GM19025 (cell line): ENCODE results near the gene CAPN1.
A peak's percentile ranks its signal among the peaks of the same experiment; 100 is the strongest.
"Not testable (repeated sequence)": the region's sequence is repeated elsewhere in the genome, so short reads cannot be mapped to it uniquely, and the experiment has no call there.

Experiments used
- ATAC-seq: cut with Tn5 transposase; IDR thresholded peaks from one replicate; pipeline ENCODE4 v1.9.1; 2021; ENCODE audit warnings: mild to moderate bottlenecking, low read depth, moderate library complexity; ENCODE audit not compliant: unreplicated experiment

CAPN1 gene

DNA sequence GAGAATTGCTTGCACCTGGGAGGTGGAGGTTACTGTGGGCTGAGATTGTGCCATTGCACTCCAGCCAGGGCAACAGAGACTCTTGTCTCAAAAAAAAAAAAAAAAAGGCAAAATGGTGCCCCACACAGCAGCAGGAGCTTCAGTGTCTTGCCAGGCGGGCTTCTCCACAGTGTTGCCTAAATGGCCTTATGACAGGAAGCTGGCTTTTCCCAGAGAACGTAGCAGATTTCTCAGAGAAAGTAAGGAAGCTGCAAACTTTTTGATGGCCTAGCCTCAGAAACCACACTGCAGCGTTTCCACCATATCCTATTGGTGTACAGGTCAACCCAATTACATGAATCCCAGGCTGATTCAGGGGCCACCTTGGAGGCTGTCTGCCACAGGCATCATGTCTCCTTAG, 24.4 kb upstream of the CAPN1 start:
- ATAC-seq: no peak

DNA sequence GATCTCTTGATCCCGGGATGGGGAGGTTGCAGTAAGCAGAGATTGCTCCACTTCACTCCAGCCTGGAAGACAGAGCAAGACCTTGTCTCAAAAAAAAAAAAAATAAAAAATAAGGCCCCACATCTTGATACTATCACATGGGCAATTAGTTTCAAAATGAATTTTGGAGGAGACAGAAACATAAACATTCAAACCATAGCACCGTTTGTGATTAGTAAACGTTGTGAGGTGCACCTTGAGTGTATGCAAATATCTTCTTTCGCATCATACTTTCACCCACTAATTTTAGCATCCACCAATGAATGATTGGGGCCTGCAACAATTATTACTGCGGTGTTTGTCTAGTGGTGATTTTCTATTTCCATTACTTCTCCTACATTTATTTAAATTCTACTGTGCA, 22.7 kb upstream of the CAPN1 start:
- ATAC-seq: no peak

DNA sequence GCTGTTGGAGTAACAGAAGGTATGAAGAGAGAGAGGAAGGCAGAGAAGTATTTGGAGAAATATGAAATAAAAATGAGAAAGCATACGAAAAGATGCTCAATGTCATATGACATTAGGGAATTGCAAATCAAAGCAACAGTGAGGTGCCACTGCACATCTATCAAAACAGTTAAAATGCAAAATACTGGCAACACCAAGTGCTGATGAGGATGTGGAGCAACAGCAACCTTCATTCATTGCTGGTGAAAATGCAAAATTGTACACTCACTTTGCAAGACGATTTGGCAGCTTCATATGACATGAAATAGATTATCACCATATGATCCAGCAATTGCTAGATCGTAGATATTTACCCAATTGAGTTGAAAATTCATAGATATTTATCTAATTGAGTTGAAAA, 21.1 kb upstream of the CAPN1 start:
- ATAC-seq: no peak

DNA sequence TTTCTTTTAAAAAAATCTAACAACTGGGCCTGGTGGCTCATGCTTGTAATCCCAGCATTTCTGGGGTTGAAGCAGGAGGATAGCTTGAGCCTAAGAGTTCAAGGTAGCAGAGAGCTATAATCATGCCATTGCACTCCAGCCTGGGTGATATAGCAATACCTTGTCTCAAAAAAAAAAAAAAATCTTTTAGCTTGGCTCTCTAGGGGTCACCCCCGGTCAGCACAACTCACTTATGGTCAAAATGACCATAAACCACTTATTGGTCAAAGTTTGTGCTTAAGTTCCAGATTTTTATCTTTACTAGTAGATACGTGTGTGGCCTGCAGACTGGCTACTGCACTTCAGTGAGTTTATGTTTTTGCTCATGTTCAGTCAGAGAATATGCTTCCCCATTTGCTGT, 18.0 kb upstream of the CAPN1 start:
- ATAC-seq: no peak

DNA sequence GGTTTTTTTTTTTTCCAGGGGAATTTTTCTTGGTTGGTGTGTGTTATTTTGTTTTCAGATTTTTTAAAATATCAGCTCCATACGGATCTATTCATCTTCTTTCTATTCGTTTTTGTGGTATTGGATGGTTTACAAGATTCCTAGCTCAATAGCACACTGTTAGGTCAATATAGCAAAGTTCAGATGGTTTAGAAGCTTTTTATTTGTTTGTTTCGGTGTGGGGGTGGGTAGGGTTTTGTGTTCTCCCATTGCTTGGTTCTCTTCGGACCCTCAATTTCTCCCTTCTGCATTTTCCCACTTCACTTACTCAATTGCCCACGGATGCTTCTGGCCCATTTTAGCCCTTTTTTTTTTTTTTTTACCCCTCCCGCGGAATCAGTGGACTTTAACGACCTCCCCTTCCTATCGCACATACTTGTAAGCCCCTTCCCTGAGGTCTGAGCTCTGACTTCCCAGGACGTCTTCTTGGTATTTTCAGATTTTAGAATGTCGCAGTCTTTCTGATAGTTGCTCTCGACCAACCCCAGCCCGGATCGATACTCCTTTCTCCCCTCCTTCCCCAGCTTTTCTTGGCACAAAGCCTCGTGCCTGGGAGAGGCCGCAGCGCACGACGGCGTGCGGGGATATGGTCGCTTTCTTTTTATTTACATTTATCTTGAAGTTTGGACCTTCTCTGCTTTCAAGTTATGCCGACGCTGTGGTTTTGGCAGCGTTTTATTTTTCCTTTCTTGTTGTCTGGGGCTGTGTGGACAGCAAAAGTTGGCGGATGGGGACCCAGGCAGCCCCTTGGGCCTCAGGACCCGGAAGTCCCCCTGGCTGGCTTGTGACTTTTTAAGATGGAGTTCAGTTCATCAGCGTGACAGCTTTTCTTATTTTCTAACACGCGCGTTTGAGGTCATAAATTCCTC, 16.1 kb upstream of the CAPN1 start:
- ATAC-seq: no peak

DNA sequence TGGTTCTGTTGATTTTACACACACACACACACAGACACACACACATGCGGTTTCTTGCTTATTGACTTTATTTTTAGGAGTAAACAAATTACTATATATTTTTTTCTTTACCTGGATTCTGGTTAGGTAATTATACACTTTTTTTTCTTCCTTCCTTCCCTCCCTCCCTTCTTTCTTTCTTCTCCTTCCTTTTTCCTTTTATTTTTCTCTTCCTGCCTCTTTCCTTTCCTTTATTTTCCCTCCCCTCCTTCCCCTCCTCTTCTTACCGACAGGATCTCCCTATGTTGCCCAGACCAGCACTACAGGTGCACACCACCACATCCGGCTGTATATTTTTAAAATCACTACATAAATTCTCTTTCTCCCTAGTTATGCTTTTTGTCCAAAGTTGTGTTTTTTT, 14.8 kb upstream of the CAPN1 start:
- ATAC-seq: no peak

DNA sequence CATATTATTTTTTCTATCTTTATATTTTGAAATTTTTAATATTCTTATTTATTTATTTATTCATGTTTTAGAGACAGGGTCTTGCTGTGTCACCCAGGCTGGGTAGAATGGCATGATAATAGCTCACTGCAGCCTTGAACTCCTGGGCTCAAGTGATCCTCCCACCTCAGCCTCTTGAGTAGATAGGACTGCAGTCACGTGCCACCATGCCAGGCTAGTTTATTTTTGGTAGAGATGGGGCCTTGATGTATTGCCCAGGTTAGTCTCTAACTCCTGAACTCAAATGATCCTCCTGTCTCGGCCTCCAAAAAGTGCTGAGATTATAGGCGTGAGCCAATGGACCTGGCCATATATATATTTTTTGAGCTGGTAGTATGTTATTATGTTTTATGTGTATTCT, 14.1 kb upstream of the CAPN1 start:
- no peak for ATAC-seq

DNA sequence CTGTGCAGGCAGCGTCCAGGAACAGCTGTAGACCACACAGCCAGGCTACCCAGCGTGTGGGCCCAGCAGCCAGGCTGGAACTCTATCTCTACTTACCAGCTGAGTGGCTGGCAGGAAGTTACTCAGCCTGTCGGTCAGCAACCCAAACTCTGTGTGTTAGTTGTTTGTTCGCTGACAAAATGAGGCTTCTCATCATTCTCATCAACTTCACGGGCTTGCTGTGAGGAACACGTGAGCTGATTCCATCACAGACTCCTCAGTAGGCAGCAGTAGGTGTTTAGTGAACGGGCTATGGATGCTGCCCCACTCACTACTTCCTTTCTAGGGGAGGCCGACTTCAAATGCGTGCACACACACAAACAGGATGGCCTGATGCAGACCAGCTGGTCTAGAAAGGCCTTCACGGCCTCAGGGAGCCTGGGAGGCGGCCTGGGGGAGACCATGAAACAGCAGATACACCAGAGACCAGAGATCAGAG, 12.5 kb upstream of the CAPN1 start:
- no peak for ATAC-seq

DNA sequence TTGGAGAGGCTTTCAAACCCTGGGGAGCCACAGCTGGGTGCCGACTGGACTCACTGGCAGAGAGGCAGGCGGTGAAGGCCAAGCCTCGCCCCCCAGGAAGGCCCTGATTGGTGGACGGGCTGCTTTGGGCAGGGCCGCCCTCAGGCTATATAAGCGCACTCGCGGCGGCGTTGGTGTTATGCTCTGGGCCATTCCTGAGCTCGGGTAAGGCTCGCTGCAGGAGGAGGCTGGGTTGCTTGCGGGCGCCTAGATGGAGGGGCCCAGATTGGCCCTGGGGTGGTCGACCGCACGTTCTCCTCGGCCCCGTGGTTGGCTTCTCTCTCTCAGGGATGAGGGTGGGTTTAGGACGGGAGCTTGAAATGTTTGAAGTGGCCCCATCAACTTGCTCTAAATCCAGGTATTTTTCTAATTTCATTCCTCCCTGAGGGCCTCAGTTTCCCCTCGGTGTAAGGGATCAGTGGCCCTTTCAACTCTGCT, 11.6 kb upstream of the CAPN1 start, which contains the start of gene SPDYC:
TSS of gene SPDYC (plus strand) at position 176 of the 477 bp plus-strand sequence. CDS start 1,125 bp downstream, outside the sequence.
- no peak for ATAC-seq

DNA sequence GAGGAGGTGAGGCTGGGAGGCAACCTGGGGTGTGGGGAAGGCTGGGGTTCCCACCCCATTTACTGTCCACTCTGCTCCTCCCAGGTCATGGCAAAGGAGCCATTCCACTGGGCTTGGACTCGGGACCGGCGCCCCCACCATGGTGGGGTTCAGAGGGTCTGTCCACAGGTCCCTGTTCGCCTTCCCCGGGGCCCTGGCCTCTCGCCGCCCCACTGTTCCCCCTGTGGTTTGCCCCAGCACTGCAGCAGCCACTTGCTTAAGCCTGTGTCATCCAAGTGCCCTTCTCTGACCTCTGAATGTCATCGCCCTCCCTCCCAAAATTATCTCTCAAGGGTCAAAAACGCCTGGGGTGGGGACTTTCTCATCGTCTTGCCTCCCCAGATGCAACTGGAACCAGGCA, 9.1 kb upstream of the CAPN1 start:
- ATAC-seq: no peak

DNA sequence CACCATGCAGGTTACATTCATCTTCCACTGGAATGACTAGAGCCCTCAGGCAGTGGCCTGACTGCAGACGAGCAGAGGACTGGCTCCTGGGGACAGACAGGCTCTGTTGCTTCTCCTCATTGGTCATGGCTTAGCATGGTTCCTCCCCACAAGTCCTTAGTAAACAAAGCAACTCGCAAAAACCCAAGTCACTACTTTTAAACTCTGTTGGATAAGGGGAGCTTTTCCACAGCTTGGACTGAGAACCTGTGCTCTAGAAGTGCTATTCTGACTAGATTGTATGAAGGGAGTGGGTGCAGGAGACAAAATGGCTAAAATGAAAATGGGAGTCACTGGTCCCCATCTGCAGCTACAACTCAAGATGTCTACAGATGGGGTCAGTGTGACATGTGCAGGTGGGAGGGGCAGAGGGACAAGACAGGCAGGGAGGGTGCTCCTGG, 7.1 kb upstream of the CAPN1 start:
- ATAC-seq: not testable (repeated sequence)

DNA sequence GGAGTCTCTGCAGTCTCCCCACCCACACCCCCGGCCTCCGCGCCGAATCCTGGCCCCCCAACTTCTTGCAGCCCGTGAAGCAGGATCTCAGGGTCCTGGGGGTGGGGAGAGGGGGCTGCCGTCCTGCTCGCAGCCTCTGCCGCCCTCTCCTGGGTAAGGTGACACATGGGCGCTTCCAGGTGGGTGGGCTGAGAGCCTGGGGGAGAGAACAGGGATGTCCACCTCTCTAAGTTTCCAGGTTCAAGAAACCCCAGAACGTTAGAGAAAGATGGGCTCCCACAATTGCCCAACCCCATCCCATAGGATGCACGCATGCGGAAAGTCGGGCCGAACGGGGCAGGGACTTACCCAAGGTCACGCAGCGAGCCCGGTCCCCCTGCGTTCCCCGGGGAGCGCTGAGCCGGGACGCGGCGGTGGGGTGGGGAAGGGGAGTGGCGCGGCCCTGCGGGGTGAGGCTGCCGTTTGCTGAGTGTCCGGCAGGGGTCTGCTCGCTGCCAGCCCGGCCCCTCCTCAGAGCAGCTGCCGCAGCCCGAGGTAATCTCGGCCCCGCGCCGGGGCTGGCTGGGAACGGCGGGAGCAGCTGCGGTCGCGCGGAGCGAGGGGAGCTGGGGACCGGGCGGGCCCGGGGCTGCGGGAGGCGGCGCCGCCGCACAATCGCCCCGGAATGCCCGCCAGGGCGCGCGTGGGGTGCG, 705 bp upstream of the CAPN1 start:
- peak; percentile 53 for ATAC-seq

DNA sequence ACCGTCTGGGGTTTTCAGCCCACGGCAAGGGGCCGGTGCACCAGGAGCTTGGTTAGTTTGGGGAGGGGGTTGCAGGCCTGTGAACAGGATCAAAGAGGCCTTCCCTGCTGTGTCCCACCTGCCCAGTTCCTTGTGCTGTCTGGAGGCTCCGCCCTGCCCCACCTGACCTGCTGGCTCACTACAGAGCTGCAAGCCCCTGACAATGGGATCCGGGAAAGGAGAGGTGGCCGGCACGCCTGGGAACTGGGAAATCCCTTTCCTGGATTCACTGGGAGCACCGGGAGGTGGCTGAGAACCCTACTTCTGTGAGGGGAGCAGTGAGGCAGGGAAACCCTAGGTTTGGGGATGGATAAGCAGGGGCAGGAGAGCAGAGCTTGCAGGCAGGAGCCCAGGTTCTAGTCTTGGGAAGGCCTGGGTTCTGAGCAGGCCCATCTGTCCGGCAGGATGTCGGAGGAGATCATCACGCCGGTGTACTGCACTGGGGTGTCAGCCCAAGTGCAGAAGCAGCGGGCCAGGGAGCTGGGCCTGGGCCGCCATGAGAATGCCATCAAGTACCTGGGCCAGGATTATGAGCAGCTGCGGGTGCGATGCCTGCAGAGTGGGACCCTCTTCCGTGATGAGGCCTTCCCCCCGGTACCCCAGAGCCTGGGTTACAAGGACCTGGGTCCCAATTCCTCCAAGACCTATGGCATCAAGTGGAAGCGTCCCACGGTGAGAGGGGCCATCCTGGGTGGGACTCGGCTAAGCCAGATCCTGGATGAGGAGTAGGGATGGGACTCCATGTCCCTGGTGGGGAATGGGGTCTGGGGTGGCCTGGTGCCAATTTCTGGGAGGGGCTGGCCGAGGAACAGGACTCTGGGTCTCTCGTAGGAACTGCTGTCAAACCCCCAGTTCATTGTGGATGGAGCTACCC, 786 bp downstream of the CAPN1 start:
- ATAC-seq: no peak

DNA sequence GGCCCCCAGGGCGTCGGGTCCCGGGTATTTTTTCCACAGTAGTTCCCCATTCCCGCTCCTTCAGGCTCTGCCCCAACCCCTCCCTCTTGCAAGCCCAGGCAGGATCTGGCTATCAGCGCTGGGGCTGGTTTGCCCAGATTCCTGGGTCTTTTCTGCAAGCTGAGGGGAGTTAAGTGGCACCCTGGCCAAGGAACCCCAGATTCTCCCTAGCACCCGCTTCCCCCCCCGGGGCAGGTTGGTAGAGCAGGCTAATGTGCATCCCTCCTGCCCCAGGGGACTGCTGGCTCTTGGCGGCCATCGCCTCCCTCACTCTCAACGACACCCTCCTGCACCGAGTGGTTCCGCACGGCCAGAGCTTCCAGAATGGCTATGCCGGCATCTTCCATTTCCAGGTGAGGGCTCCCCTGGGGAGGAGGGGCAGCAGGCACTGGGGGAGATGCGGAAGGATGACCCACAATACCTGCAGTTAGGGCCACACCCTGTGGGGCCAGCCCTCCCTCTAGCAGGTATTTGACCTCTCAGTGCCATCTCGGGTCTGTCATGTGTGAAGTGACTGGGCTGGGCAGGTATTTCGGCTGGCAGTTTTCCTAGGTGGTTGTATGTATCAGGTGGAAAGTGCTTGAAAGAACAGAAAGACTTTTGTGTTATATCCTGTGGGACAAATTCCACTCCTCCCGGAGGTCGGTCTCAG, 1.6 kb downstream of the CAPN1 start:
- ATAC-seq: no peak

DNA sequence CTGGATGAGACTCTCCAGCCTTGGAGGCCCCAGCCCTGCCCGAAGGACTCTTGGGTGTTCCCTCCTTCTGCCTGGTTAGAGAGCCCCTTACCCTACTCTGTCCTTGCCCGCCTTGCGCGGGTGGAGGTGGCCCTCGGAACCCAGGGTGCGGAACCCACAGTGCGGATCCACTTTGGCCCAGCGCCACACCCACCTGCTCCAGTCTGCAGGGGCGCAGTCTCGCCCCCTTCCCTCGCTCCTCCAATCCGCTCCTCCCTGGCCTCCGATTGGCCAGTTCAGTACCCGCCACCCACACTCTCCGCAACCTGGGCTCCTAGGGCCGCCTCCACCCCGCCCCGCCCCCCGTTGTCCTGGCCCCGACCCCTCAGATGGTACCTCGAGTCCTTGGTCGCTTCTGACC, 2.4 kb downstream of the CAPN1 start:
- ATAC-seq: no peak

DNA sequence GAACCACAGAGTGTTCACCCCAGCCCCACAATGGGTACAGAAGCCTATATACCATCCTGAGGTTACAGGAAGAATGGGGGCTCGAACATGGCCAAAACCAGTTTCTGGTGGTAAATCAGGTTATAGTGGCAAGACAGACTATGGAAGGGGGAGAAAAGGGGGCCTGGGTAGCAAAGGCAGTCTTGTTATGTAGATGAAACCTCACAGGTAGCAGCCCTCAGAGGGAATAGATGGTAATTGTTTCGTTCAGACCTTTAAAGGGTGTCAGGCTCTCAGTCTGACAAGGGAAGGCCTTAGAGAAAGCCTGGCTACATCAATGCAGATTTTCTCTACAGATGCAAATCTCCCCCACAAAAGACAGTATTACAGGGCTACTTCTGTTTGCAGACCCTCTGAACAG, 3.4 kb downstream of the CAPN1 start:
- ATAC-seq: no peak

DNA sequence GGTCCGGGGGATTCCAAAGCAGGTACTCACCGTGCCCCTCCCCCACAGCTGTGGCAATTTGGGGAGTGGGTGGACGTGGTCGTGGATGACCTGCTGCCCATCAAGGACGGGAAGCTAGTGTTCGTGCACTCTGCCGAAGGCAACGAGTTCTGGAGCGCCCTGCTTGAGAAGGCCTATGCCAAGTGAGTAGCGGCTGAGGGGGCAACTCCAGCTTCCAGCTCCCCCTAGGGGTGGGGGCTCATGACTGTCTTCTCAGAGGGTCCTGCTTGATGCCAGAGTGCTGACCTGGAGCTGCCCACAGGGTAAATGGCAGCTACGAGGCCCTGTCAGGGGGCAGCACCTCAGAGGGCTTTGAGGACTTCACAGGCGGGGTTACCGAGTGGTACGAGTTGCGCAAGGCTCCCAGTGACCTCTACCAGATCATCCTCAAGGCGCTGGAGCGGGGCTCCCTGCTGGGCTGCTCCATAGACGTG, 4.2 kb downstream of the CAPN1 start:
- ATAC-seq: no peak

DNA sequence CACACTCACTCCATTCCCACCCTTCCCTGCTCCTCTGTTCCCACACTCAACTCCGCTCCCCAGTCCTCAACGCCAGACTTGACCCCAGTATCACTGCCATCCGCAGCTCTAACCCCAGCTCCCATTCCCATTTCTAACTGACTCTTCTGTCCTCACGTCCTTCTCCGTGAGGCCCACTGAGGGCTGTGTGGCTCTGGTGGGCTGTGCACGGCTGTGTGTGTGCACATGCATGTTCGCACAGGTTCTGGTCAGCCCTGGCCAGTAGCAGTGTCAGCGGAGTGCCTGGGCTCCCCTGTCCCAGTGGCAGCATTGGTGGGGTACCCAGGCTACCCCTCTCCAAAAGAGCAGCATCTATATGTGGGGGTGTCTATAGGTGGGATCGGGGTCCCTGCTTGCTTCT, 5.0 kb downstream of the CAPN1 start:
- no peak for ATAC-seq

DNA sequence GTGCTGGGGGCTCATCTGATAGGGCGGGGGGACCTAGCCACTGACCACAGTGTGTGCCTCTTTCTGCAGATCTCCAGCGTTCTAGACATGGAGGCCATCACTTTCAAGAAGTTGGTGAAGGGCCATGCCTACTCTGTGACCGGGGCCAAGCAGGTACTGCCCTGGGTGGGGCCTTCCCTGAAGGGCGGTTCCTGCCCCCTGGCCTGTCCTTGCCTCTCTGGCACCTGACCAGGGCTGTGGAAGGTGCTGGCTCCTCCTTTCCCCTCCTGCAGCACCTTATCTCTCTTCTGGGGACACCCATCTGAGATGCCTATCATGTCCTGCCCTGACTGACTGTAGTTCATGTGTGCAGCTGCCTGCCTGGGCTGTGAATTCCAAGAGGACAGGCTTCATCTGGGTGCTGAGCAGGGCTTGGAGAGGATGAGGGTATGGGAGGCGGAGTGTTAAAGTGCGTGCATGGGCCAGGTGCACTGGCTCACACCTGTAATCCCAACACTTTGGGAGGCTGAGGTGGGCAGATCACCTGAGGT, 5.5 kb downstream of the CAPN1 start:
- no peak for ATAC-seq
